Measurements from ENCODE around the gene MRPL55. TPM values are rescaled to one million over a fixed set of nuclear protein-coding genes. Genes with fewer than 3 reads are reported as not detected.
A peak's percentile ranks its signal among the peaks of the same experiment; 100 is the strongest.

MRPL55 gene
- total RNA-seq, 6 experiments from 2014 or later = 48.3 to 55.4 (median 49.6) TPM

- Mint-ChIP-seq H3K27ac (no peak overlapping the region), H3K4me3 (no peak overlapping the region), H3K4me1 (ENCODE audit: low read depth) (no peaks in the 10 kb centered on the region), H3K27me3 (ENCODE audit: insufficient read depth) (peaks cover 19% of the 10 kb centered on the region), H3K36me3 (ENCODE audit: low read depth) (no peaks in the 10 kb centered on the region), H3K9me3 (no peaks in the 10 kb centered on the region)
- no peak for DNase-seq
- no peak for TF ChIP-seq CTCF (IDR thresholded peaks at IDR 0.05)
Measured at GRCh38 chr1:228061411-228062084, 47.6 kb downstream of the MRPL55 start.

- Mint-ChIP-seq H3K9me3 (no peaks in the 10 kb centered on the region), H3K4me3 (peak overlapping the region; percentile 30; the same call in 1 of the 2 replicates), H3K36me3 (ENCODE audit: low read depth) (no peaks in the 10 kb centered on the region), H3K4me1 (ENCODE audit: low read depth) (no peaks in the 10 kb centered on the region), H3K27ac (no peak overlapping the region), H3K27me3 (ENCODE audit: insufficient read depth) (peaks cover 15% of the 10 kb centered on the region)
- no peak for TF ChIP-seq CTCF (IDR thresholded peaks at IDR 0.05)
- no peak for DNase-seq
Measured at GRCh38 chr1:228060458-228061190, 48.5 kb downstream of the MRPL55 start.

DNA sequence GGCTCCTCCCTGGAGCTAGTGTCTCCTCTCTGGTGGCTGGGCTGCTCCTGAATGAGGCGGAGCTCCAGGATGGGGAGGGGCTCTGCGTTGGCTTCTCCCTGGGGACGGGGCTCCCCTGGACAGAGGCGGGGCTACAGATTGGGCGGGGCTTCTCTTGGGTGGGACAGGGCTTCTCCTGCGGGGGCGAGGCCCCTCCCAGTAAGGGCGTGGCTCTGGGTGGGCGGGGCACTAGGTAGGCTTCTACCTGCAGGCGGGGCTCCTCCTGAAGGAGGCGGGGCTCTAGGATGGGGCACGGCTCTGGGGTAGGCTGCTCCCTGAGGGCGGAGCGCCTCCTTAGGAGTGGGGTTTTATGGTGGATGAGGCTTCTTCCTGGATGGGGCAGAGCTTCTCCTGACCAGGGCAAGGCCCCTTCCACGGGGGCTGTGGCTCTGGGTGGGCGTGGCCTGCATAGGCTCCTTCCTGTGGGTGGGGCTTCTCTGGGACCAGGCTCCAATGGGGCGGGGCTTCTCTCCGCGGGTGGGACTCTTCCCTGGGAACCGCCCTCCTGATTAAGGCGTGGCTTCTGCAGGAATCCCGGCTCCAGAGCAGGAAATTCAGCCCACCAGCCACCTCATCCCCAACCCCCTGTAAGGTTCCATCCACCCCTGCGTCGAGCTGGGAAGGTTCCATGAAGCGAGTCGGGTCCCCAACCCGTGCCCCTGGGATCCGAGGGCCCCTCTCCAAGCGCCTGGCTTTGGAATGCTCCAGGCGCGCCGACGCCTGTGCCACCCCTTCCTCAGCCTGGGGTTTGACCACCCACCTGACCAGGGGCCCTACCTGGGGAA lies 49.3 kb downstream of the MRPL55 start:
- Mint-ChIP-seq H3K4me3 (no peak overlapping the region), H3K4me1 (ENCODE audit: low read depth) (no peaks in the 10 kb centered on the region), H3K27me3 (ENCODE audit: insufficient read depth) (peaks cover 8% of the 10 kb centered on the region; the same call in 1 of the 2 replicates), H3K27ac (no peak overlapping the region), H3K9me3 (no peaks in the 10 kb centered on the region), H3K36me3 (ENCODE audit: low read depth) (no peaks in the 10 kb centered on the region)
- DNase-seq = no peak
- TF ChIP-seq CTCF (IDR thresholded peaks at IDR 0.05) = no peak

GRCh38 chr1:228058949-228059633 lies 50.0 kb downstream of the MRPL55 start:
- Mint-ChIP-seq H3K4me1 (ENCODE audit: low read depth) (no peaks in the 10 kb centered on the region), H3K27me3 (ENCODE audit: insufficient read depth) (peaks cover 12% of the 10 kb centered on the region; the same call in 1 of the 2 replicates), H3K9me3 (no peaks in the 10 kb centered on the region), H3K4me3 (no peak overlapping the region), H3K27ac (no peak overlapping the region), H3K36me3 (ENCODE audit: low read depth) (no peaks in the 10 kb centered on the region)
- no peak for TF ChIP-seq CTCF (IDR thresholded peaks at IDR 0.05)
- no peak for DNase-seq
